HG02588 (cell line): ENCODE results near the gene SAMD11.

Experiments used
- ATAC-seq: cut with Tn5 transposase; IDR thresholded peaks from one replicate; pipeline ENCODE4 v1.9.1; 2021; ENCODE audit warnings: mild to moderate bottlenecking, moderate library complexity; ENCODE audit not compliant: unreplicated experiment

SAMD11 gene

GRCh38 chr1:991895-992294 lies 68.2 kb downstream of the SAMD11 start:
- ATAC-seq: no peak

- ATAC-seq: no peak
Measured at GRCh38 chr1:992362-992761, 68.6 kb downstream of the SAMD11 start.

- ATAC-seq: no peak
Measured at GRCh38 chr1:993379-993995, 69.8 kb downstream of the SAMD11 start.
